WTC11 (cell line): ENCODE measurements around the gene GAS6. TPM values are rescaled to one million over a fixed set of nuclear protein-coding genes. Genes with fewer than 3 reads are reported as not detected.

Source experiments
- ATAC-seq: fragments of 200-7000 bp; cut with Tn5 transposase; 2 replicates; pipeline ENCODE4 v1.10.0; 2021; ENCODE audit warnings: mild to moderate bottlenecking, moderate library complexity
- CTCF ChIA-PET: fragments of 300-600 bp; sonication (Branson Sonifier 250); formaldehyde crosslinking; loops from one replicate; lab custom pipeline; 2021; ENCODE audit warnings: antibody characterized with exemption; lab: Charles Lee
- POLR2A ChIA-PET: fragments of 350-600 bp; sonication (Branson Sonifier 250); formaldehyde crosslinking; loops from one replicate; lab custom pipeline; 2021; ENCODE audit warnings: antibody characterized with exemption; lab: Charles Lee
- DNase-seq: peaks from one replicate; pipeline ENCODE4 v3.0.0; 2021; ENCODE audit warnings: low spot score
- H3K27ac Mint-ChIP-seq: 2 replicates; pipeline ENCODE4 v1.8.0; 2021; ENCODE audit warnings: mixed read lengths
- H3K27me3 Mint-ChIP-seq: 2 replicates; pipeline ENCODE4 v1.8.0; 2021; ENCODE audit warnings: low read depth, mild to moderate bottlenecking, moderate library complexity, mixed read lengths
- H3K36me3 Mint-ChIP-seq: 2 replicates; pipeline ENCODE4 v1.8.0; 2021; ENCODE audit warnings: mixed read lengths
- H3K4me1 Mint-ChIP-seq: 2 replicates; pipeline ENCODE4 v1.8.0; 2022; ENCODE audit warnings: mixed read lengths
- H3K4me3 Mint-ChIP-seq: 2 replicates; pipeline ENCODE4 v1.8.0; 2021; ENCODE audit warnings: mild to moderate bottlenecking, moderate library complexity, mixed read lengths
- H3K9me3 Mint-ChIP-seq: 2 replicates; pipeline ENCODE4 v1.8.0; 2021; ENCODE audit warnings: mixed read lengths
- ESRRA ChIP-seq: sonication (generic); formaldehyde crosslinking; IDR thresholded peaks from 2 replicates; pipeline ENCODE4 v1.8.1; 2022; ENCODE audit warnings: mild to moderate bottlenecking, missing genetic modification reagents, borderline replicate concordance
- ETV6 ChIP-seq: sonication (generic); formaldehyde crosslinking; IDR thresholded peaks from 2 replicates; pipeline ENCODE4 v1.8.1; 2022; ENCODE audit warnings: mild to moderate bottlenecking, missing genetic modification reagents
- FOXK1 ChIP-seq: sonication (generic); formaldehyde crosslinking; IDR thresholded peaks from 2 replicates; pipeline ENCODE4 v1.8.0; 2022; ENCODE audit warnings: mild to moderate bottlenecking, moderate library complexity, missing genetic modification reagents
- RELA ChIP-seq: sonication (generic); formaldehyde crosslinking; IDR thresholded peaks from 2 replicates; pipeline ENCODE4 v1.8.1; 2022; ENCODE audit warnings: missing genetic modification reagents, mild to moderate bottlenecking, borderline replicate concordance
- TCF7 ChIP-seq: sonication (generic); formaldehyde crosslinking; IDR thresholded peaks from 2 replicates; pipeline ENCODE4 v1.8.0; 2022; ENCODE audit warnings: mild to moderate bottlenecking, low read depth, missing genetic modification reagents, moderate library complexity
- ZNF423 ChIP-seq: fragments of 250-450 bp; sonication (Bioruptor Pico); IDR thresholded peaks from 2 replicates; pipeline ENCODE4 v2.1.2; 2022; ENCODE audit warnings: mild to moderate bottlenecking, moderate library complexity
- total RNA-seq: library from RNA; stranded (reverse); gene quantifications from 3 replicates; pipeline ENCODE4 v1.2.3, GENCODE V29; 2021
- TF ChIP-seq, protein P1 (sequence below): sonication (generic); formaldehyde crosslinking; IDR thresholded peaks from 2 replicates; pipeline ENCODE4 v1.8.1; 2022; ENCODE audit warnings: missing genetic modification reagents, borderline replicate concordance
- TF ChIP-seq, protein P2 (sequence below): sonication (generic); formaldehyde crosslinking; IDR thresholded peaks from 2 replicates; pipeline ENCODE4 v1.8.1; 2023; ENCODE audit warnings: mild to moderate bottlenecking, moderate library complexity, missing genetic modification reagents
- TF ChIP-seq, protein P3 (sequence below): fragments of 250-450 bp; sonication (Bioruptor Pico); IDR thresholded peaks from 2 replicates; pipeline ENCODE4 v1.9.0; 2021; ENCODE audit warnings: mild to moderate bottlenecking
- TF ChIP-seq, protein P4 (sequence below): sonication (generic); formaldehyde crosslinking; IDR thresholded peaks from 2 replicates; pipeline ENCODE4 v1.8.0; 2022; ENCODE audit warnings: mild to moderate bottlenecking, missing genetic modification reagents
- TF ChIP-seq, protein P5 (sequence below): fragments of 250-450 bp; sonication (Bioruptor Pico); IDR thresholded peaks from 2 replicates; pipeline ENCODE4 v2.1.2; 2022; ENCODE audit warnings: mild to moderate bottlenecking, moderate library complexity
- TF ChIP-seq, protein P6 (sequence below): fragments of 200-600 bp; IDR thresholded peaks from 2 replicates; pipeline ENCODE4 v1.8.0; 2022; ENCODE audit warnings: antibody characterized with exemption
- TF ChIP-seq, protein P7 (sequence below): sonication (generic); formaldehyde crosslinking; IDR thresholded peaks from 2 replicates; pipeline ENCODE4 v1.8.0; 2022; ENCODE audit warnings: missing genetic modification reagents
- TF ChIP-seq, protein P8 (sequence below): fragments of 250-450 bp; sonication (Bioruptor Pico); conservative IDR thresholded peaks from 2 replicates; pipeline ENCODE4 v1.9.0; 2021; ENCODE audit warnings: mild to moderate bottlenecking

The GAS6 gene
- total RNA-seq, 1 experiment from 2014 or later = 29.4 TPM

DNA sequence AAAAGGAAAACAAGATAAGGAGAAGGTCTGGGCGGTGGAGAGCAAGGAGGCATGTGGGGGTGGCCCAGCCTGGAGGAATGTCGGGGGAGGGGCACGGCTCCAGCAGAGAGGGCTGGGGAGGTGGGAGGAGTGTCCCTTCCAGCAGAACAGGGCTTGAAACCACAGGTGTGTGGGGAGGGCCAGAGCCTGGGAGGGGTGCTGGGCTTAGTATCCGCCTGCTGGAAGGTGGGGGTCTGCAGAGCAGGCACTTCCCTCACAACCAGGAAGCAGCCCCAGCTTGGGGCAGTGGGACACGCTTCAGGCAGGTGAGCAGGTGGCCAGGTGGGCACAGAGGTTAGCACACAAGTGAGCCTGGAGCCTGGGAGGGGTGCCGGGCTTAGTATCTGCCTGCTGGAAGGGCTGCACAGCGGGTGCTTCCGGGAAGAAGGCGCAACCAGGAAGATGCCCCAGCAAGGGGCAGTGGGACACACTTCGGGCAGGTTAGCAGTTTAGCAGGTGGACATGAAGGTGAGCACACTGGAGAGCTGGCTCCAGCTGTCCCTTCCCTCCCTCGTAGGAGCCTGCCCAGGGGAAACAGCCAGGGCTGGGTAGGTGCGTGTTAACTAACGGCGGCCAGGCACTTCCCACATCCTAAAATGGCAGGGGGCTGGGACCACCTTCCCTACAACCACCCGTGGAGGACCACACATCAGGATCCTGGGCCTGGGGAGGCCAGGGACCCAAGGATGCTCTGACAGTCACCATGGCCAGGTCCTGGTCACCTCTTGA, 3.0 kb downstream of the GAS6 start (continued):
- peak; percentile 73 for TF ChIP-seq FOXK1

DNA sequence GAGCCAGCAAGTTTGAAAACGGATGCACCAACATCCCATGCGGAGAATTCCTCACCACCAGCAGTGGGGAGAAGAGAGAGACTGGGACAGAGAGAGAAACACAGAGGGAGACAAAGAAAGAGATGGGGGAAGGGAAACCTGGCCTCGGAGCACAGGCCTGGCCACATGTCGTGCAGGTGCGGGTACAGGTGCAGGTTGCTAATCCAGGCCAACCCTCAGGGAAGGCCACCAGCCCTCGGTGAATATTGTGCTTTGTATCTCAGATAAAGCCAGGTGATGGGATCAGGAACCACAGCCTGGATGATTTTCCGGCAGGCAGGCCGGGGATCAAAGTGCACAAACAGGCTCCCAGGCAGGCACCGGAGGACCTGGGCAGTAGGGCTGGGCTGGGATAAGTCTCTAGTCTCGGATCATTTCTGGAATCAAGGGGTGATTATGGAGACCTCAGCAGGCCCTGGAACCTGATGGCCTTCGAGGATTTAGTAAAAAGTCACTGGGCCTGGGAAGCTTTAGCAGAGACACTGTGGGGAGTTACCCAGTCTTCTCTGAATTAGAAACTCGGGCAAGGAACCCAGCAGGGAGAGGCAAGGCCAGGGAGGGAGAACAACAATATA, 3.7 kb downstream of the GAS6 start:
- H3K36me3 Mint-ChIP-seq = peaks cover 15% of the 10 kb centered on the region
- peak overlapping the region; percentile 44 for H3K4me3 Mint-ChIP-seq
- CTCF ChIA-PET = no interaction called here
- POLR2A ChIA-PET = no interaction called here
- peaks cover 20% of the 10 kb centered on the region for H3K27me3 Mint-ChIP-seq
- H3K9me3 Mint-ChIP-seq = peaks cover 13% of the 10 kb centered on the region
- H3K27ac Mint-ChIP-seq = peak overlapping the region; percentile 99
- peaks cover 60% of the 10 kb centered on the region for H3K4me1 Mint-ChIP-seq
- ATAC-seq = peak; percentile 3
- peak; percentile 39 for DNase-seq
- TF ChIP-seq, protein P1, sequence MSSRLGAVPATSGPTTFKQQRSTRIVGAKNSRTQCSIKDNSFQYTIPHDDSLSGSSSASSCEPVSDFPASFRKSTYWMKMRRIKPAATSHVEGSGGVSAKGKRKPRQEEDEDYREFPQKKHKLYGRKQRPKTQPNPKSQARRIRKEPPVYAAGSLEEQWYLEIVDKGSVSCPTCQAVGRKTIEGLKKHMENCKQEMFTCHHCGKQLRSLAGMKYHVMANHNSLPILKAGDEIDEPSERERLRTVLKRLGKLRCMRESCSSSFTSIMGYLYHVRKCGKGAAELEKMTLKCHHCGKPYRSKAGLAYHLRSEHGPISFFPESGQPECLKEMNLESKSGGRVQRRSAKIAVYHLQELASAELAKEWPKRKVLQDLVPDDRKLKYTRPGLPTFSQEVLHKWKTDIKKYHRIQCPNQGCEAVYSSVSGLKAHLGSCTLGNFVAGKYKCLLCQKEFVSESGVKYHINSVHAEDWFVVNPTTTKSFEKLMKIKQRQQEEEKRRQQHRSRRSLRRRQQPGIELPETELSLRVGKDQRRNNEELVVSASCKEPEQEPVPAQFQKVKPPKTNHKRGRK (CRISPR knock-in tag) = no peak
- TF ChIP-seq, protein P2, sequence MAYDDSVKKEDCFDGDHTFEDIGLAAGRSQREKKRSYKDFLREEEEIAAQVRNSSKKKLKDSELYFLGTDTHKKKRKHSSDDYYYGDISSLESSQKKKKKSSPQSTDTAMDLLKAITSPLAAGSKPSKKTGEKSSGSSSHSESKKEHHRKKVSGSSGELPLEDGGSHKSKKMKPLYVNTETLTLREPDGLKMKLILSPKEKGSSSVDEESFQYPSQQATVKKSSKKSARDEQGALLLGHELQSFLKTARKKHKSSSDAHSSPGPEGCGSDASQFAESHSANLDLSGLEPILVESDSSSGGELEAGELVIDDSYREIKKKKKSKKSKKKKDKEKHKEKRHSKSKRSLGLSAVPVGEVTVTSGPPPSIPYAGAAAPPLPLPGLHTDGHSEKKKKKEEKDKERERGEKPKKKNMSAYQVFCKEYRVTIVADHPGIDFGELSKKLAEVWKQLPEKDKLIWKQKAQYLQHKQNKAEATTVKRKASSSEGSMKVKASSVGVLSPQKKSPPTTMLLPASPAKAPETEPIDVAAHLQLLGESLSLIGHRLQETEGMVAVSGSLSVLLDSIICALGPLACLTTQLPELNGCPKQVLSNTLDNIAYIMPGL = no peak
- TF ChIP-seq, protein P3, sequence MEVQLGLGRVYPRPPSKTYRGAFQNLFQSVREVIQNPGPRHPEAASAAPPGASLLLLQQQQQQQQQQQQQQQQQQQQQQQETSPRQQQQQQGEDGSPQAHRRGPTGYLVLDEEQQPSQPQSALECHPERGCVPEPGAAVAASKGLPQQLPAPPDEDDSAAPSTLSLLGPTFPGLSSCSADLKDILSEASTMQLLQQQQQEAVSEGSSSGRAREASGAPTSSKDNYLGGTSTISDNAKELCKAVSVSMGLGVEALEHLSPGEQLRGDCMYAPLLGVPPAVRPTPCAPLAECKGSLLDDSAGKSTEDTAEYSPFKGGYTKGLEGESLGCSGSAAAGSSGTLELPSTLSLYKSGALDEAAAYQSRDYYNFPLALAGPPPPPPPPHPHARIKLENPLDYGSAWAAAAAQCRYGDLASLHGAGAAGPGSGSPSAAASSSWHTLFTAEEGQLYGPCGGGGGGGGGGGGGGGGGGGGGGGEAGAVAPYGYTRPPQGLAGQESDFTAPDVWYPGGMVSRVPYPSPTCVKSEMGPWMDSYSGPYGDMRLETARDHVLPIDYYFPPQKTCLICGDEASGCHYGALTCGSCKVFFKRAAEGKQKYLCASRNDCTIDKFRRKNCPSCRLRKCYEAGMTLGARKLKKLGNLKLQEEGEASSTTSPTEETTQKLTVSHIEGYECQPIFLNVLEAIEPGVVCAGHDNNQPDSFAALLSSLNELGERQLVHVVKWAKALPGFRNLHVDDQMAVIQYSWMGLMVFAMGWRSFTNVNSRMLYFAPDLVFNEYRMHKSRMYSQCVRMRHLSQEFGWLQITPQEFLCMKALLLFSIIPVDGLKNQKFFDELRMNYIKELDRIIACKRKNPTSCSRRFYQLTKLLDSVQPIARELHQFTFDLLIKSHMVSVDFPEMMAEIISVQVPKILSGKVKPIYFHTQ = no peak
- TF ChIP-seq ESRRA (CRISPR knock-in tag) (no peak), ZNF423 (peak; percentile 54; the same call in 1 of the 2 replicates), ETV6 (peak; percentile 65; the same call in 1 of the 2 replicates), TCF7 (CRISPR knock-in tag) (no peak), RELA (CRISPR knock-in tag) (no peak)
- TF ChIP-seq, protein P4, sequence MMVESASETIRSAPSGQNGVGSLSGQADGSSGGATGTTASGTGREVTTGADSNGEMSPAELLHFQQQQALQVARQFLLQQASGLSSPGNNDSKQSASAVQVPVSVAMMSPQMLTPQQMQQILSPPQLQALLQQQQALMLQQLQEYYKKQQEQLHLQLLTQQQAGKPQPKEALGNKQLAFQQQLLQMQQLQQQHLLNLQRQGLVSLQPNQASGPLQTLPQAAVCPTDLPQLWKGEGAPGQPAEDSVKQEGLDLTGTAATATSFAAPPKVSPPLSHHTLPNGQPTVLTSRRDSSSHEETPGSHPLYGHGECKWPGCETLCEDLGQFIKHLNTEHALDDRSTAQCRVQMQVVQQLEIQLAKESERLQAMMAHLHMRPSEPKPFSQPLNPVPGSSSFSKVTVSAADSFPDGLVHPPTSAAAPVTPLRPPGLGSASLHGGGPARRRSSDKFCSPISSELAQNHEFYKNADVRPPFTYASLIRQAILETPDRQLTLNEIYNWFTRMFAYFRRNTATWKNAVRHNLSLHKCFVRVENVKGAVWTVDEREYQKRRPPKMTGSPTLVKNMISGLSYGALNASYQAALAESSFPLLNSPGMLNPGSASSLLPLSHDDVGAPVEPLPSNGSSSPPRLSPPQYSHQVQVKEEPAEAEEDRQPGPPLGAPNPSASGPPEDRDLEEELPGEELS = no peak
- TF ChIP-seq, protein P5, sequence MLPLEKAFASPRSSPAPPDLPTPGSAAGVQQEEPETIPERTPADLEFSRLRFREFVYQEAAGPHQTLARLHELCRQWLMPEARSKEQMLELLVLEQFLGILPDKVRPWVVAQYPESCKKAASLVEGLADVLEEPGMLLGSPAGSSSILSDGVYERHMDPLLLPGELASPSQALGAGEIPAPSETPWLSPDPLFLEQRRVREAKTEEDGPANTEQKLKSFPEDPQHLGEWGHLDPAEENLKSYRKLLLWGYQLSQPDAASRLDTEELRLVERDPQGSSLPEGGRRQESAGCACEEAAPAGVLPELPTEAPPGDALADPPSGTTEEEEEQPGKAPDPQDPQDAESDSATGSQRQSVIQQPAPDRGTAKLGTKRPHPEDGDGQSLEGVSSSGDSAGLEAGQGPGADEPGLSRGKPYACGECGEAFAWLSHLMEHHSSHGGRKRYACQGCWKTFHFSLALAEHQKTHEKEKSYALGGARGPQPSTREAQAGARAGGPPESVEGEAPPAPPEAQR (CRISPR knock-in tag) = no peak
- TF ChIP-seq, protein P6, sequence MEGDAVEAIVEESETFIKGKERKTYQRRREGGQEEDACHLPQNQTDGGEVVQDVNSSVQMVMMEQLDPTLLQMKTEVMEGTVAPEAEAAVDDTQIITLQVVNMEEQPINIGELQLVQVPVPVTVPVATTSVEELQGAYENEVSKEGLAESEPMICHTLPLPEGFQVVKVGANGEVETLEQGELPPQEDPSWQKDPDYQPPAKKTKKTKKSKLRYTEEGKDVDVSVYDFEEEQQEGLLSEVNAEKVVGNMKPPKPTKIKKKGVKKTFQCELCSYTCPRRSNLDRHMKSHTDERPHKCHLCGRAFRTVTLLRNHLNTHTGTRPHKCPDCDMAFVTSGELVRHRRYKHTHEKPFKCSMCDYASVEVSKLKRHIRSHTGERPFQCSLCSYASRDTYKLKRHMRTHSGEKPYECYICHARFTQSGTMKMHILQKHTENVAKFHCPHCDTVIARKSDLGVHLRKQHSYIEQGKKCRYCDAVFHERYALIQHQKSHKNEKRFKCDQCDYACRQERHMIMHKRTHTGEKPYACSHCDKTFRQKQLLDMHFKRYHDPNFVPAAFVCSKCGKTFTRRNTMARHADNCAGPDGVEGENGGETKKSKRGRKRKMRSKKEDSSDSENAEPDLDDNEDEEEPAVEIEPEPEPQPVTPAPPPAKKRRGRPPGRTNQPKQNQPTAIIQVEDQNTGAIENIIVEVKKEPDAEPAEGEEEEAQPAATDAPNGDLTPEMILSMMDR = no peak
- TF ChIP-seq, protein P7, sequence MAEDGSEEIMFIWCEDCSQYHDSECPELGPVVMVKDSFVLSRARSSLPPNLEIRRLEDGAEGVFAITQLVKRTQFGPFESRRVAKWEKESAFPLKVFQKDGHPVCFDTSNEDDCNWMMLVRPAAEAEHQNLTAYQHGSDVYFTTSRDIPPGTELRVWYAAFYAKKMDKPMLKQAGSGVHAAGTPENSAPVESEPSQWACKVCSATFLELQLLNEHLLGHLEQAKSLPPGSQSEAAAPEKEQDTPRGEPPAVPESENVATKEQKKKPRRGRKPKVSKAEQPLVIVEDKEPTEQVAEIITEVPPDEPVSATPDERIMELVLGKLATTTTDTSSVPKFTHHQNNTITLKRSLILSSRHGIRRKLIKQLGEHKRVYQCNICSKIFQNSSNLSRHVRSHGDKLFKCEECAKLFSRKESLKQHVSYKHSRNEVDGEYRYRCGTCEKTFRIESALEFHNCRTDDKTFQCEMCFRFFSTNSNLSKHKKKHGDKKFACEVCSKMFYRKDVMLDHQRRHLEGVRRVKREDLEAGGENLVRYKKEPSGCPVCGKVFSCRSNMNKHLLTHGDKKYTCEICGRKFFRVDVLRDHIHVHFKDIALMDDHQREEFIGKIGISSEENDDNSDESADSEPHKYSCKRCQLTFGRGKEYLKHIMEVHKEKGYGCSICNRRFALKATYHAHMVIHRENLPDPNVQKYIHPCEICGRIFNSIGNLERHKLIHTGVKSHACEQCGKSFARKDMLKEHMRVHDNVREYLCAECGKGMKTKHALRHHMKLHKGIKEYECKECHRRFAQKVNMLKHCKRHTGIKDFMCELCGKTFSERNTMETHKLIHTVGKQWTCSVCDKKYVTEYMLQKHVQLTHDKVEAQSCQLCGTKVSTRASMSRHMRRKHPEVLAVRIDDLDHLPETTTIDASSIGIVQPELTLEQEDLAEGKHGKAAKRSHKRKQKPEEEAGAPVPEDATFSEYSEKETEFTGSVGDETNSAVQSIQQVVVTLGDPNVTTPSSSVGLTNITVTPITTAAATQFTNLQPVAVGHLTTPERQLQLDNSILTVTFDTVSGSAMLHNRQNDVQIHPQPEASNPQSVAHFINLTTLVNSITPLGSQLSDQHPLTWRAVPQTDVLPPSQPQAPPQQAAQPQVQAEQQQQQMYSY (CRISPR knock-in tag) = 0 out of 2 replicates have a peak, but pooled peaks have one; percentile 30
- TF ChIP-seq, protein P8, sequence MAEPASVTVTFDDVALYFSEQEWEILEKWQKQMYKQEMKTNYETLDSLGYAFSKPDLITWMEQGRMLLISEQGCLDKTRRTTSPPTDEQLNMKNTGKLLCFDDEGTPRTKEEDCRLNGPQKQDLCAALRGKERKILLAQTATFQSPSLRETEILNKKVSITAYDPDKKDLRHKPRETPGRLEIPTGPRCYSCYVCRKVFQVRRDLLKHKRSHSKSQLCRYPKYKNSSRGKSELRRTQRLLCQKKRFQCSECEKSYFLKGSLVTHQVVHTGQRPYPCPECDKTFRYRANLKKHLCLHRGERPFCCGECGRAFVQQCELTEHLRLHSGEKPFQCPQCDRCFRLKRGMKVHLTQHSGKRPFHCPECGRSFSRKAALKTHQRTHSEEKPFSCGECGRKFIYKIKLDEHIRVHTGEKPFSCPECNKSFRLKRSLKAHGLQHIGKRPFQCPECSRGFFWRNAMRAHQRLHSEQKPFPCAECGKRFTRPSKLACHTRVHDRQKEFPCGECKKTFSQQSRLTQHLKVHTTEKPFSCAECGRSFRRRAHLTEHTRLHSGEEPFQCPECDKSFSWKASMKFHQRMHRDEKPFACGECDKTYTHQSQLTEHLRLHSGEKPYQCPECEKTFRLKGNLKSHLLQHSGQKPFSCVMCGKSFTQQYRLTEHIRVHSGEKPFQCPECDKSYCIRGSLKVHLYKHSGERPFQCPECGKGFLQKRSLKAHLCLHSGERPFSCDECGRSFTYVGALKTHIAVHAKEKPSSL = no peak
